Measurements from ENCODE around the gene TCERG1L.

The TCERG1L gene

DNA sequence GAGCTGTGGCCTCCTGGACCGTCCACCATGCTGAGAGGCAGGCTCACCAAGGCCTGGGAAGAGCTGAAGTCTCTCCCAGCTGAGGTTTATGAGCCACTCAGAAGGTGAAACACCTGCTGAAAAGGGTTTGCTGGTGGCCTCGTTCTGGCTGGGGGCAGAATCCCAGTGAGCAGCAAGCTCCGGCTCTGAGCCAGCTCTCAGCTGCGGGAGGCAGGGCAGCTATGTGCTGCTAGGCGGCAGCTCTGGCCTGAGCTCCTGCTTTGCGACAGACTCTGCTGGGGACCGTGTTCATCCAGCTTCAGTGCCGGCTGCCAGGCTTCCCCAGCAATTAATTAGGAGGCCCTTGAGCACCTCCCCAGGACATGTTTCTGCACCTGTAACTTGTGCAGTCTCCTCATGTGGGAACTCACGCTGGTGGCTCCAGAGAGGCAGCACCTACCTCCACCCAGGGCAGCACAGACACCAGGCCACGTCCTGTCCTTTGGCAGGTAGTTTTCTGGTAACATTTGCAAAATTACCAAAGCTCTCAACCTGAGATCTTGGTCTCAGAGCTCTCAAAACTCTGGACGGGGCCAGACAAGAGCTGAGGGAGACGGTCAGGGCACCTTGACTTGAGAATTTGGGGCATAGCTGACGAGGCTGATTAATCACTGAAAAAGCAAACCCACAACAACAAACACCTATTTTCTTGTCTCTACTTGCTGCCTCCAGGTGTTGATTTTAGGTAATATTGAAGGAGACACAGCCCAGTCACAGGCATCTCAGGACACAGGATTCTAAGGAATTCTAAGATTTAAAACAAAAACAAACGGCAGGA, 185.0 kb downstream of the TCERG1L start:
- no peak for DNase-seq (ENCODE audit: low spot score)

GRCh38 chr10:131125511-131126225, 185.9 kb downstream of the TCERG1L start:
- no peak for DNase-seq (ENCODE audit: low spot score)

DNA sequence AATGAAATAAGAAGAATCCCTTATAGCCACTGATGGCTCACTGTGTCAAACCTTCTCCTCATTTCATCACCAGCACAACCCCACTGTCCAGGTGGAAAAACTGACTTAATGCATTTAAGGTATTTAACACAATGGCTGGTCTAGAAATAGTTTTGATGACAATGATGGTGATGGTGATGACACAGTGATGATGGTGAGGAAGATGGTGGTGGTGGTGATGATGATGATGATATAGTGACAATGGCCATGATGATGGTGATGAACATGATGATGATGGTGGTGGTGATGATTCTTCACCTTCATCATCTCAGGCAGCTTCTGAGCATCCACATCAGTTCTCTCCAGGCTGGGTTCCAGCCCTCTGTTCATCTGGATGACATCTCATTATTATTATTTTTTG, 186.6 kb downstream of the TCERG1L start:
- no peak for DNase-seq (ENCODE audit: low spot score)

- no peak for DNase-seq (ENCODE audit: low spot score)
Measured at GRCh38 chr10:131123496-131123895, 188.0 kb downstream of the TCERG1L start.

GRCh38 chr10:131121511-131122035, 189.9 kb downstream of the TCERG1L start:
- no peak for DNase-seq (ENCODE audit: low spot score)

DNA sequence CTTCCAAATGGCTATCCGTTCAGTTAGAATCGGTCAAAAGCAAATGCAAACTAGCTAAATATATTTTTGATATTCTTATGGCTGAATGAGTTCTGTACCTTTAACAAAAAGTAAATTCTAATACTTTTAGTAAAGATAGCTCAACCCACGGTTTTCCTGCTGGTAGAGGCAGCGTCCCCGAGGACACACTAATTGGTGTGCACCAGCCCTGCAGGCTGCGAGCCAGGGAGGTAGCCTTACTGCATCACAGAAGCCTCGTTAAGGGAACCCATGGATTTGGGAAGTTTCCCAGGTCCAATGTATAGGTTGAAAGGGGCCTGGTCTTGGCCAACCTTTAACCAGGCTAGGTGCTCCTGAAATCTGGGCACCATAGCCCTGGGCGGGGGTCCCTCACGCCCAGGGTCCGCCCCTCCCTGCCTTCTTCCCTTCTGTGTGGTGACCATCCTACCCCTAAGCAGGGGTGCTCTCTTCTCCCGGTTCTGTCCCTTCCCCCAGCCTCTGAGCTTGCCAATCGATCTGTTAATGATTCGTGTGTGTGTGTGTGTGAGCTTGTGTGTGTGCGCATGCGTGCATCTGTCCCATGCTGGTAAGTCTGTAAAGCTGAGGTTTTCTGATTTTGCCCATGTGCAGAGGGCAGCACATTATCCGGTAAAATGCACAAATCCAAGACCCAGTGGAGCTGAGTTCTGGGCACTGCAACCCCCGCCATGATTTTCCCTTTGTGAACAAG, 191.7 kb downstream of the TCERG1L start:
- DNase-seq (ENCODE audit: low spot score), result no peak

GRCh38 chr10:131117416-131118212, 193.9 kb downstream of the TCERG1L start:
- DNase-seq (ENCODE audit: low spot score), result no peak

DNA sequence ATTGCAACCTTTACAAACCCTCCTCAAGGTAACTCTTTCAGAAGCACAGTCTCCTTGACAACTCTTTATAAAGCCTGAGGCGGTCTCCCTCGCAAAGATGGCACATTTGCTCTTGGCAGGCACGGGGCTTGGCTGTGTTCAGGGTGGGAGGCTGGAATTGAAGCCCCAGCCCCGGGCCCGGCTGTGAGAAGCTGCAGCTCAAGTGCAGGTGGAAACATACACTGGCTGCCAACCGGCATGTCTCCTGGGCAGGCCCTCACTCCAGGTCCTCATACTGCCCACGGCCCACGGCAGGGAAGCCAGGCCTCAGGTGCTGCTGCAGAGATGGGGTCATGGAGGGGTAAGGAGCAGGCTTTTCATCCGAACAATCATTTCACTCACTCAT, 194.5 kb downstream of the TCERG1L start:
- no peak for DNase-seq (ENCODE audit: low spot score)

- DNase-seq (ENCODE audit: low spot score), result no peak
Measured at GRCh38 chr10:131116216-131116990, 195.1 kb downstream of the TCERG1L start.

DNA sequence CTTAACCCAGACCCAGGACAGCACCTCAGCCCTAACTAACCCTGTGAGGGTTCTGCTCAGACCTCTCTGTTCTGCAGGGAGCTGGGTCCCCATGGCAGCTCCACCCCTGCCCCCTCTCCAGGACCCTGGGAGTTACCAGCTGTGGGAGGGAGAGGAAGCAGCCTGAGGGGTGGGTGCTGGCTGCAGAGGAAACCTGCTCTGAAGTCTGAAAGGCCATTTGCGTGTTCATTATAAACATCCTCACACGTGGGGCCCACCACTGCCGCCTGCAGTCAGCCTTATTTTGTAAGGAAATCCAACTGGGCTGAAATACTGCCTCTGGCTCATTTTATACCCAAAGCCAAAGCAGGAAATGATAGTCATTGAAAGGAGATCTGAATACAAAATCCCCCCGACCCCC, 195.7 kb downstream of the TCERG1L start:
- no peak for DNase-seq (ENCODE audit: low spot score)

GRCh38 chr10:131115321-131115720, 196.2 kb downstream of the TCERG1L start:
- no peak for DNase-seq (ENCODE audit: low spot score)

DNA sequence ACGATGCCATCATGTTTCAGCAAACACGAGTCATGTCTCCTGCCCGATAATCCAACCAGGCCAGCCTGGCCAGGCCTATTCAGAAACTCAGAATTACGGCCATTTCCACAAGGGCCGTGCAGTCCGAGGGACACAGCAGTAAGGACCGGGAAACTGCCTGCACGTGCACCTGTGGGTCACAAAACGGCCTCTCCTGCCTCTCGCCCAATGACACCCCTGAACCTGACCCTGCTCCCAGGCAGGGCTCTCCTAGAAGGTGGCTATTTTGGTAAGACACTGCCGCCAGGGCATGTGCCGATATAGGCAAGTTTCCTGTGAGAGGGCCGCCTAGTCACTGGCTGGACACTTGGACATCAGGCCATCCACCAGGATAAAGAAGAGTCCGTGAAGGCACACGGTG, 196.7 kb downstream of the TCERG1L start:
- no peak for DNase-seq (ENCODE audit: low spot score)

GRCh38 chr10:131113709-131114291, 197.7 kb downstream of the TCERG1L start:
- DNase-seq (ENCODE audit: low spot score), result no peak

DNA sequence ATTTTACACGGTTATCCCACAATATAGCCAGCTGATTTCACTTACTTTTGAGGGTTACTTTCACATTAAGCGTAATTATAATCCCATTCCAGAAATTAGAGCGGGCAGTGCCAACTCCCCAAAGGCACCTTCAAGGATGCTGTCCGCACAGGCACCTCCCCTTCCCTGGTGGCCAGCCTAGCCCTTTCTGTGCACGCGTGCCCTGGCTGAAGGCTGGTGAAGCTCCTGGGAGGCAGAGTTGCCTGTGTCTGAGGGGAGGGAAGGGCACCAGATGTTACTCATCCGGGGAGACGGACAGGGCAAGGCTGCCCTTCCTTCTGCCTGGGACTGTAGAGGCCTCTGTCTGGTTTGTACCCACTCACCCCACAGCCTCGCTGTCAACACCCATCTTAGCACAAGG, 198.4 kb downstream of the TCERG1L start:
- no peak for DNase-seq (ENCODE audit: low spot score)

DNA sequence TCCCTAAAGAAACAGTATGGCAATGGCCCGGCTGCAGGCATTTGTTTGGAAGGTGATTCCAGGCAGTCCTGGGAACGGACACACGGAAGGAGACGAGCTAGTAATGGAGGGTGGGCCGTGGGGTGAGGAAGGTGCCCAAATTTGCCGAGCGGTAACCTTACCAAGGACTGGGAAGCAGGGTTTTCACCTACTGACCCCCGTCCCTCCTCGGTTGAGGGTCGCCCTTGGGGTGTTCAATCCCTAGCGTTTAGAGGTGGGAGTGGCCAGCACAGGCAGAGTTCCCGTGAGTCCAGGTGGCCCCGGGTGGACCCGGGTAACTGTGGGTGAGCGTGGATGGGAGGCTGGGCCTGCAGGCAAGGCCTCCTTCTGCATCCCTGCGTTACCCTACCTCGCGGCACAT, 198.8 kb downstream of the TCERG1L start:
- DNase-seq (ENCODE audit: low spot score), result no peak

DNA sequence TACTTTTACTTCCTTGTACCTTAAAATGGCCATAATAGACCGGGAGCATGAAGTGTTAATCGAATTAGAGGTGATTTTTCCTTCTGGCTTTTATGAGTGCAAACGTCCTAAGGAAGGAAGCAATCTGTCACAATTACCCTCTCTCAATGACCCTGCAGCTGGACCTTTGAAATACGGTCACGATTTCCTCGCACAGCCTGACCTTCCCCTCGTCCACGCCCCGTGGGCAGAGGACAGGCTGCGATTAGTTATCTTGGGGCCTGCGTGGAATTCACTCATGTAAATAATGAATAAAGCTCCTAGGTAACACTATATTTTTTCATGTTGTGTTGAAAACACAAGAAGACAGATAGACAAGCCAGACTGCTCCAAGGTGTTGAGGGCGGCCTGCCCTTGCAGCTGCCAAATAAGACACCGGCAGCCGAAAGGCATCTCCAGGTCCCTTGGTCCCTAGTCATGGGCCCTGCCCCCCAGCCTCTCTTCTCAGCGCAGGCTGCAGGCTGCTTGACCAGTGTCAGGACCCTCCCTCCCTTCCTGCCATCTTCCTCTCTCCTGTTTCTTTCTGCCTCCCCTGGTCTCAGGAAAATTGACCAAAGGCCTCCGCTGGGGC, 199.9 kb downstream of the TCERG1L start:
- DNase-seq (ENCODE audit: low spot score), result no peak

DNA sequence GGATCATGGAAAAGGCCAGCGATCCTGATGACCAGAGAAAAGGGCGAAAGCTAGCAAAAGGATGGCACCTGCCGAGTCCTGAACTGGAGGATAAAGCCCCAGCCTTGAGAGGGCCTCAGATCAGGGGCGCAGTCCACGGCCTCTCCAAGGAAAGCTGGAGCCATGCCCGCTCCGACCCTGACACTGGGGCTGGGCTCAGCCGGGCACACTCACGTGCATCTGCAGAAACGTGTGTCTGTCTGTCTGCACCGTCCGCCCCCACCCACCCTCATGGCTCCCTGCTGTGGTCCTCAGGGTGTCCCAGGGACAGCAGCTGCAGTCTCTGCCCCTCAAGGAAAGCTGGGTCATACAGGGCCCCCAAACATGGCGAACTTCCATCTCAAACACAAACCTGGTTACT, 200.5 kb downstream of the TCERG1L start:
- DNase-seq (ENCODE audit: low spot score), result no peak

DNA sequence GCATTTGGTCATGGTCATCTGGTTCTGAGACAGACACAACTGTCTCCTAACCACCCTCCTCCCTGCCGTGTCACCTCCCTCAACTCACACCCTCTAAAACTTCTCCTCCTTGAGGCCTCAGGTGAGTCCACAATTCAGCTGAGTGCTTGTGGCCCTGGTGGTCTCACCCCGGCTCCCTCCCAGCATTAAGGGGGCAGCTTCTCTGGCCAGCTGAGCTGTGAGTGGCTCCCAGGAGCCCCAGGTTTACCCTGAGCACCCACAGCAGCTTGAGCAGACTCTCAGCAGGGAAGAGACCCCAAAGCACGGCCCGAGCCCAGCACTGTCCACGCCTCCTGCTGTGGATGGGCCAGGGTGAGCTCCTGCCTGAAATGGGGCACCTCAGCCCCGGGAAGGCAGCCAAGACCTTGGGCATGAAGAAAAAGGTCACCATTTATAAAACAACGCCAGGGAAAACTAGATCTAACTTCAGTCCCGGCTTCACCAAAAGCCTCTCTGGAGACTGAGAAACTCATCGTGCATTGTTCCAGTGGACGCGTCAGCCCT, 201.2 kb downstream of the TCERG1L start:
- DNase-seq (ENCODE audit: low spot score), result no peak

DNA sequence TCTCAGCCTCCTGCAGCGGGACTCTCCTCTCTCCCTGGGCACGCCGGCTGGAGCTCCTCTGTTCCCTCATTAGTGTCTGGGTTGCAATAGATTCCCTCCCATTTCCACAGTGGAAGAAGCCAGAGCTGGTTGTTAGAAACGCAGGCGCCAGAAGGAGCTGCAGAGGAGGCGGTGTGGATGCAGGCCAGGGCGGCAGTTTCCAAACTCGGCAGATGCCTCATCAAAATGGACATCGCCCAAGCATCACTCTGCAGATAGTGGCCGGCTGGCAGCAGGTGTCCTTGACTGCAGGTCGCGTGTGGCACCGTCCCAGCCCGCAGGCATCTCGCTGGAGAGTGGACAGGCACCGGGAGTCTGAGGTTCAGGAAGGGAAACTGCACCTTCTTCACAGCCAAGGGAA, 201.8 kb downstream of the TCERG1L start:
- no peak for DNase-seq (ENCODE audit: low spot score)

DNA sequence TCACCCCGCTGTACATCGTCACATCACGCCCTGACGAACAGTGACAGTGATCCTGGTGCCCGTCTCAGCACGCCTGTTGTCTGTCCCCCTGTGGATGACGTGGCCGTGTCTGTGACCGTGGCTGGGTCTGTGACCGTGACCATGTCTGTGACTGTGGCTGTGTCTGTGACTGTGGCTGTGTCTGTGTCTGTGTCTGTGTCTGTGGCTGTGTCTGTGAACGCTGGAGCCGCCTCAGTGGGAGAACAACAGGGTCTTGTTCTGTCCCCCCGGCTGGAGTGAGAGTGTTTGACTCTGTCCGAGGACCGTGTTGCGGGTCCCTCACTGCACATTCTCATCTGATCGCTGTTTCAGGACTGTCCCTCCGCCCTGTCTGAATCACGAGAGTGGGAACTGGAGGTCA, 202.2 kb downstream of the TCERG1L start:
- DNase-seq (ENCODE audit: low spot score), result no peak
